Measurements from ENCODE around the gene TP53. TPM values are rescaled to one million over a fixed set of nuclear protein-coding genes. Genes with fewer than 3 reads are reported as not detected.

The TP53 gene
- total RNA-seq, 8 experiments from 2014 or later: 11.6 to 136 (median 25.7) TPM

DNA sequence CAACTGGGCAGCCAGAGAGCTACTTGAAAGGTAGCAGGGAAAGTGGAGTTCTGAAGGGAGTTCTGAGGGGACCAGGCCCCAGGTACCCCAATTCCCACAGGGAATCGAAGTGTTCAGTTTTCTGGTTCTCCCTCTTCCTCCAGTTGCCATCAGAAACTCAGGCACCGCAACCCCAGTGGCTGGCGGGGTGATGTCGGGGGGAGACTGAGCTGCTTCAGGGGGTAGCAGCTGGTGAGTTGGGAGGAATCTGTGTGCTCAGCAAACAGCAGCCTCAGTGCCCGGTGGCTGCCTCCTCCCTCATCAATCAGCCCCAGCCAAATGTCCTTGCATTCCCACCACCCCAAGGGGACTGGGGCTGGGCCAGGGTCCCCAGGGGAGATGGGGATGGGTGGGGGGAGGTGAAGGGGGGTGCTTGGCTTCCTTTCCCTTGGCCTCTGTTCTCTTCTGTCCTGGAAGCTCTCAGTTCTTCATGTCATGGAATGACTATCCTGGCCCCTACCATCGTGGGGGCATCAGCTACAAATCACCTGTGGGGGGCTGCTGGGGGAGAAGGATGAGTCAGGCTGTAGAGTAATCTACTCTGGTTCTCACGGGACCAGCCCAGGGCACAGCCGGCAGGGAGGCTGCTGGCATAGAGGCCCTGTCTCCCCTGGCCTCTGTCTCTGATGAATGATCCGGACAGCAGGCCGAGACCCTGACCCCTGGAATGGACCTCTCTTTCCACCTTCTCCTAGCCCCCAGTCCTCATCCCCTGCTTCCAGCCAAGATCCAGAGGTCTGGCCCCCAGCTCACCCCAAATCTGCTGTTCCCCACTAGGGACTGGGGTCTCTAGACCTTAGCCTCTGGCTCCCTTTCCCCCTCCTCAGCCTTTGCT is 27.7 kb upstream of the TP53 start:
- WGBS, 10 experiments: 0 to 80% (median 40%) methylated on average over 1 of the region's 10 CpGs; no CpG with 5 or more reads in 7 of the 10 experiments
- peaks cover 51 to 65% of the 10 kb centered on the region in 2 donors for H3K4me1 ChIP-seq (replicated peaks in 1 of 2)
- no peak overlapping the region for H3K4me3 ChIP-seq
- H3K27ac ChIP-seq: peak overlapping the region; percentile 33 to 55
- in situ Hi-C loops (cut with MboI; ENCODE audit: low pct_unique_long_range_greater_than_20kb in 2 of 9, low sequenced_read_pairs in 9 of 9, unreplicated experiment in 9 of 9): loop anchor here in 1 of 9 experiments (25.0 kb wide), 1 partner anchor 122 kb away; the partner anchor contains the start of gene KDM6B
- peak in 2 of 8 experiments; percentile 5 to 6 for ATAC-seq (replicated peaks in 6 of 8)

- no peak overlapping the region for H3K27ac ChIP-seq
- H3K4me1 ChIP-seq (replicated peaks in 1 of 2): peaks cover 51 to 60% of the 10 kb centered on the region in 2 donors
- in situ Hi-C loops (cut with MboI; ENCODE audit: low pct_unique_long_range_greater_than_20kb in 2 of 9, low sequenced_read_pairs in 9 of 9, unreplicated experiment in 9 of 9): loop anchor here in 1 of 9 experiments (25.0 kb wide), 1 partner anchor 124 kb away; the partner anchor contains the start of gene KDM6B
- 0 to 66% (median 36%) methylated on average over 2 to 7 of the region's 9 CpGs; no CpG with 5 or more reads in 7 of the 10 experiments for WGBS, 10 experiments
- H3K4me3 ChIP-seq: no peak overlapping the region
- no peak for ATAC-seq (replicated peaks in 6 of 8)
Measured at GRCh38 chr17:7713782-7714181, 26.5 kb upstream of the TP53 start.

GRCh38 chr17:7712111-7712771 is 25.0 kb upstream of the TP53 start:
- in situ Hi-C loops (cut with MboI; ENCODE audit: low pct_unique_long_range_greater_than_20kb in 2 of 9, low sequenced_read_pairs in 9 of 9, unreplicated experiment in 9 of 9): loop anchor here in 1 of 9 experiments (25.0 kb wide), 1 partner anchor 125 kb away; the partner anchor contains the start of gene KDM6B
- WGBS, 10 experiments: 3 to 8% methylated on average over 4 to 5 of the region's 19 CpGs; no CpG with 5 or more reads in 8 of the 10 experiments
- H3K4me3 ChIP-seq: no peak overlapping the region

DNA sequence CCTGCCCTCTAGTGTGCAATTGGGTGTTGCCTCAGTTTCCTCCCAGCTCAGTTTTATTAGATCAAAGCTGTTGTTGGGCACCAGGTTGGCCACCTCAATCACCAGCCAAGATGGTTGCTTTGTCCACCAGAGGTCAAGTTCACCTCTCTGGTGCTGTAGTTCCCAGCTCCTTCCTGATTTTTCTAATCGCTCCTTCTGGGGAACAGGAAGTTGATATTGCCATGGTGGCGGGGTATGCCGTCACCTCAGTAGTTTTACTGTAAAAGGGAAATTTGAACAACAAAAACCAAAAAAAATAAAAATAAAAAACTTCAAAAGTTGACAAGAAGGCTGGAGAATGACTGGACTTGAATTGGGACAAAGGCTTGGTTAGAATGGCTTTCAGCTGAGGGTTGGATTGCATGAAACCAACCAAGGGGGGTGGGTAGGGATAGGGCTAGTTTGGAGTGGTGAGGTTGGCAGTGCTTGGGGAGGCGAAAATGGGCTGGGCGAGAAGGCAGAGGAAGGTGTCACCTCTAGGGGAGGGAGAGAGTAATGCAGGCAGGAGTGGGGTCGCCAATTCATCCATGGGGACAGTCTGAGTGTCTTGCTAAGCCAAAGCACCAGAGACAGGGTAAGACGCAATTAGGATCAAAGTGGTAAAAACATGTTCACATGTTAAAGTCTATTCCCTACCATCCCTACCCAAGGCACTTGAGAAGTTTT is 23.9 kb upstream of the TP53 start:
- no peak overlapping the region for H3K27ac ChIP-seq
- H3K4me1 ChIP-seq (replicated peaks in 1 of 2): peaks cover 51 to 58% of the 10 kb centered on the region in 2 donors
- WGBS, 10 experiments: 59 to 100% (median 86%) methylated on average over 1 to 6 of the region's 7 CpGs; no CpG with 5 or more reads in 2 of the 10 experiments
- no peak overlapping the region for H3K4me3 ChIP-seq
- peak in 1 of 8 experiments; percentile 38 for ATAC-seq (replicated peaks in 6 of 8)
- in situ Hi-C loops (cut with MboI; ENCODE audit: low pct_unique_long_range_greater_than_20kb in 2 of 9, low sequenced_read_pairs in 9 of 9, unreplicated experiment in 9 of 9): loop anchor here in 1 of 9 experiments (25.0 kb wide), 1 partner anchor 126 kb away; the partner anchor contains the start of gene KDM6B

More at GRCh38 chr17:7712111-7712771, 25.0 kb upstream of the TP53 start:
- peak in 5 of 8 experiments; percentile 29 to 44 (median 38) for ATAC-seq (replicated peaks in 6 of 8)
- H3K4me1 ChIP-seq (replicated peaks in 1 of 2): peaks cover 46 to 53% of the 10 kb centered on the region in 2 donors
- no peak overlapping the region for H3K27ac ChIP-seq

DNA sequence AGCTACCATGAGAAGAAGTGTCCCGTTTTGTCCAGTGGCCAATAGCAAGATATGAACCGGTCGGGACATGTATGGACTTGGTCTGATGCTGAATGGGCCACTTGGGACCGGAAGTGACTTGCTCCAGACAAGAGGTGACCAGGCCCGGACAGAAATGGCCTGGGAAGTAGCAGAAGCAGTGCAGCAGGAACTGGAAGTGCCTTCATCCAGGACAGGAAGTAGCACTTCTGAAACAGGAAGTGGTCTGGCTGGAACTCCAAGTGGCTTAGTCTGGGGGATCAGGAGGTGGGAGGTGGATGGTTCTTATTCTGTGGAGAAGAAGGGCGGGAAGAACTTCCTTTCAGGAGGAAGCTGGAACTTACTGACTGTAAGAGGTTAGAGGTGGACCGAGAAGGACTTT is 23.0 kb upstream of the TP53 start:
- WGBS, 10 experiments: 60 to 100% (median 80%) methylated on average over 1 to 5 of the region's 7 CpGs; no CpG with 5 or more reads in 3 of the 10 experiments
- H3K4me1 ChIP-seq (replicated peaks in 1 of 2): peaks cover 46 to 52% of the 10 kb centered on the region in 2 donors
- no peak overlapping the region for H3K4me3 ChIP-seq
- no peak overlapping the region for H3K27ac ChIP-seq
- no peak for ATAC-seq (replicated peaks in 6 of 8)
- in situ Hi-C loops (cut with MboI; ENCODE audit: low pct_unique_long_range_greater_than_20kb in 2 of 9, low sequenced_read_pairs in 9 of 9, unreplicated experiment in 9 of 9): loop anchor here in 1 of 9 experiments (25.0 kb wide), 1 partner anchor 127 kb away; the partner anchor contains the start of gene KDM6B

GRCh38 chr17:7709031-7709430 is 21.7 kb upstream of the TP53 start:
- ATAC-seq (replicated peaks in 6 of 8): no peak
- peaks cover 40 to 44% of the 10 kb centered on the region in 2 donors for H3K4me1 ChIP-seq (replicated peaks in 1 of 2)
- in situ Hi-C loops (cut with MboI; ENCODE audit: low pct_unique_long_range_greater_than_20kb in 2 of 9, low sequenced_read_pairs in 9 of 9, unreplicated experiment in 9 of 9): loop anchor here in 1 of 9 experiments (25.0 kb wide), 1 partner anchor 128 kb away; the partner anchor contains the start of gene KDM6B
- no CpG with 5 or more reads among the region's 11 CpGs for WGBS, 10 experiments
- H3K4me3 ChIP-seq: no peak overlapping the region
- H3K27ac ChIP-seq: no peak overlapping the region

- WGBS, 10 experiments: 40 to 100% (median 89%) methylated on average over 1 to 8 of the region's 22 CpGs; no CpG with 5 or more reads in 5 of the 10 experiments
- Histone ChIP-seq H3K27ac (no peak overlapping the region), H3K4me3 (no peak overlapping the region), H3K4me1 (replicated peaks in 1 of 2) (peaks cover 47 to 49% of the 10 kb centered on the region in 2 donors)
- ATAC-seq (replicated peaks in 6 of 8): no peak
- in situ Hi-C loops (cut with MboI; ENCODE audit: low pct_unique_long_range_greater_than_20kb in 2 of 9, low sequenced_read_pairs in 9 of 9, unreplicated experiment in 9 of 9): loop anchor here in 1 of 9 experiments (25.0 kb wide), 1 partner anchor 129 kb away; the partner anchor contains the start of gene KDM6B
Measured at GRCh38 chr17:7707858-7708750, 20.8 kb upstream of the TP53 start.

GRCh38 chr17:7707446-7707845 is 20.2 kb upstream of the TP53 start:
- in situ Hi-C loops (cut with MboI; ENCODE audit: low pct_unique_long_range_greater_than_20kb in 2 of 9, low sequenced_read_pairs in 9 of 9, unreplicated experiment in 9 of 9): loop anchor here in 1 of 9 experiments (25.0 kb wide), 1 partner anchor 130 kb away; the partner anchor contains the start of gene KDM6B
- H3K27ac ChIP-seq: no peak overlapping the region
- 60 to 100% (median 73%) methylated on average over 1 to 3 of the region's 9 CpGs; no CpG with 5 or more reads in 5 of the 10 experiments for WGBS, 10 experiments
- no peak for ATAC-seq (replicated peaks in 6 of 8)
- H3K4me1 ChIP-seq (replicated peaks in 1 of 2): peaks cover 46% of the 10 kb centered on the region in 2 donors
- H3K4me3 ChIP-seq: peak overlapping the region in 2 of 5 donors; percentile 4 to 93

DNA sequence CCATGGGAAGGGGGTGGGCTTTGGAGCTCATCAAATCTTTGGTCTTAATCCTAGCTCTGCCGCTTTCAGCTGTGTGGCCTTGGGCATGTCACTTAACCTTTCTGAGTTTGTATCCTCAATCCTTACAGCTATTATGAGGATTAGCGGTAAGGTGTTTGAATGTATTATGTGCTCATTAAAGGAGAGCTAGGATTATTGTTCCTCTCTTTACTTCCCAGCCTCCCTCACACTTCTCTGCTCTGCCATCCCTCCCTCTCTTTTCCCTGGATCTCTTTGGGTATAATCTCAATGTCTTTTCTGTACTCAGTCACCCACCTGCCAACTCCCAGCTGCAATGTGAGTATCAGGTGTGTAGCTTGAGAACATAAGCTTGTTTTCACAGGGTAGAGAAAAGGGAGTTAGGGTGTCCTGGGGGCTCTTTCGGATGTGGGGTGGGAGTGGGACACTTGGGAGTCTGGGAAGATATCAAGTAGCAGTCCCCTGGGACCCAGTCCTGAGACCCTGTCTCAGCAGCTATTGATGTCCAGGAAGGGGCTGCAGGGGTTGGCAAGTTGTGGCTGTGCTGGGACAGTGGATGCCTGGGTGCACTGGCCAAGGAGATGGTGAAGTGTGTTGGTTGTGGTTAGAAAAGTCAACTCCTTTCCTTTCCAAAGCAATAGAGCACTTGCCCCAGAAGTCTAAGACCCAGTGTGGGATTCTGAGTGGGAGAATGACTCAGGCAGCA is 19.5 kb upstream of the TP53 start:
- no peak for ATAC-seq (replicated peaks in 6 of 8)
- Histone ChIP-seq H3K27ac (no peak overlapping the region), H3K4me1 (replicated peaks in 1 of 2) (peaks cover 39 to 40% of the 10 kb centered on the region in 2 donors), H3K4me3 (peak overlapping the region in 4 of 5 donors; percentile 90 to 98 (median 94))
- 80 to 100% (median 83%) methylated on average over 1 to 2 of the region's 3 CpGs; no CpG with 5 or more reads in 6 of the 10 experiments for WGBS, 10 experiments
- in situ Hi-C loops (cut with MboI; ENCODE audit: low pct_unique_long_range_greater_than_20kb in 2 of 9, low sequenced_read_pairs in 9 of 9, unreplicated experiment in 9 of 9): loop anchor here in 1 of 9 experiments (25.0 kb wide), 1 partner anchor 131 kb away; the partner anchor contains the start of gene KDM6B

DNA sequence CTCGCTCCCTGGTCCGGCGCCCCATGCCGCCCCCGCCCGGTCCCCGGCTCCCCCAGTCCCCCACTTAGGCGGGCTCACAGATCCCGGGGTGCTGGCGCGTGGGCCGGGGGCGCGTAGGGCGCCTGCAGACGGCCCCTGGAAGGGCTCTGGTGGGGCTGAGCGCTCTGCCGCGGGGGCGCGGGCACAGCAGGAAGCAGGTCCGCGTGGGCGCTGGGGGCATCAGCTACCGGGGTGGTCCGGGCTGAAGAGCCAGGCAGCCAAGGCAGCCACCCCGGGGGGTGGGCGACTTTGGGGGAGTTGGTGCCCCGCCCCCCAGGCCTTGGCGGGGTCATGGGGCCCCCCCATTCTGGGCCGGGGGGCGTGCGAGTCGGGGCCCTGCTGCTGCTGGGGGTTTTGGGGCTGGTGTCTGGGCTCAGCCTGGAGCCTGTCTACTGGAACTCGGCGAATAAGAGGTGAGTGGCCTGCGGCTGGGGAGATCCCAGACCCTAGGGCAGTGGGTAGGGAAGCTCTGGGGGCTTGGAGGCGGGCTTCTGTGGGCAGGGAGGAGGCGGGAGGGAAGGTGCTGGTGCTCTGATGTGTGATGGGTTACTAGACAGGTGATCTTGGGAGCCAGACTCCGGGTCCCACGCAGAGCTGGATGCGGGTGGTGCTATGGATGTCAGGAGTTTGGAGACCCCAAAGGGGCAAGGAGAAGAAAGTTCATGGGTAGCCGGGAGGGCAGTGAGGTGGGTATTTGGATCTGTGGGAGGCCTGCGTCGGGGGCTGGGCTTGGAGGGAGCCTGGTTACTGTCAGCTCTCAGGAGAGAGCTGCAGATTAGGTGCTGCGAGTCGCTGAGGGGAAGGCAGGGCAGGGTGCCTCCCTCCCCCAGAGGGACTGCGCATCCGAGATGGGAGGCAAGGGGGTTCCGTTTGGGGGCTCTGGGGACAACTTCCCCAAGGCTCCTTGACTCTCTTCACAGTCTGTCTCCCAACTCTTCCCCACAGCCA is 18.3 kb upstream of the TP53 start:
- WGBS, 10 experiments: 0 to 10% methylated on average over 2 of the region's 50 CpGs; no CpG with 5 or more reads in 8 of the 10 experiments
- H3K4me3 ChIP-seq: peak overlapping the region; percentile 80 to 98 (median 93)
- peak in 7 of 8 experiments; percentile 7 to 52 (median 36) for ATAC-seq (replicated peaks in 6 of 8)
- H3K27ac ChIP-seq: peak overlapping the region; percentile 58 to 75
- in situ Hi-C loops (cut with MboI; ENCODE audit: low pct_unique_long_range_greater_than_20kb in 2 of 9, low sequenced_read_pairs in 9 of 9, unreplicated experiment in 9 of 9): loop anchor here in 1 of 9 experiments (25.0 kb wide), 1 partner anchor 132 kb away; the partner anchor contains the start of gene KDM6B
- H3K4me1 ChIP-seq (replicated peaks in 1 of 2): peaks cover 30 to 31% of the 10 kb centered on the region in 2 donors

Data from motor neuron (in vitro differentiated cells).